GM19193 (cell line): Measurements from ENCODE around the gene LGR6.

Source experiments
- POLR2A ChIP-seq: IDR thresholded peaks from 4 replicates; pipeline ENCODE4 v1.6.1; 2011; ENCODE audit not compliant: insufficient read depth, insufficient read length; ENCODE audit errors: extremely low read depth

LGR6 gene

DNA sequence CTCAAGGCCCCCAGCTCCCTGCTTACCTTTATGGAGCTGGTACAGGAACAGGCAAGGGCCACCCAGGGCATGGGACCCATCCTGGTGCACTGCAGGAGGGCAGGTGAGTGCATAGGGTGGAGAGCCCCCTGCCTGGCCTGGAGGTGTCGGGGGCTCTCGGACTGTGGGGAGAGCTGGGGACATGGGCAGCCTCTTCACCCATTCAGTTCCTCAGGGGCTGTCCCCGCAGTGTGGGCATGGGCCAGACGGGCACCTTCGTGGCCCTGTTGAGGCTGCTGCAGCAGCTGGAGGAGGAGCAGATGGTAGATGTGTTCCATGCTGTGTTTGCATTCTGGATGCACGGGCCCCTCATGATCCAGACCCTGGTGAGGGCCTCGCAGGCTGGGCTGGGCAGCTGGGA, 7.3 kb upstream of the LGR6 start:
- no peak for TF ChIP-seq POLR2A

- no peak for TF ChIP-seq POLR2A
These were observed 6.4 kb upstream of the LGR6 start for GRCh38 chr1:202187041-202187671.

DNA sequence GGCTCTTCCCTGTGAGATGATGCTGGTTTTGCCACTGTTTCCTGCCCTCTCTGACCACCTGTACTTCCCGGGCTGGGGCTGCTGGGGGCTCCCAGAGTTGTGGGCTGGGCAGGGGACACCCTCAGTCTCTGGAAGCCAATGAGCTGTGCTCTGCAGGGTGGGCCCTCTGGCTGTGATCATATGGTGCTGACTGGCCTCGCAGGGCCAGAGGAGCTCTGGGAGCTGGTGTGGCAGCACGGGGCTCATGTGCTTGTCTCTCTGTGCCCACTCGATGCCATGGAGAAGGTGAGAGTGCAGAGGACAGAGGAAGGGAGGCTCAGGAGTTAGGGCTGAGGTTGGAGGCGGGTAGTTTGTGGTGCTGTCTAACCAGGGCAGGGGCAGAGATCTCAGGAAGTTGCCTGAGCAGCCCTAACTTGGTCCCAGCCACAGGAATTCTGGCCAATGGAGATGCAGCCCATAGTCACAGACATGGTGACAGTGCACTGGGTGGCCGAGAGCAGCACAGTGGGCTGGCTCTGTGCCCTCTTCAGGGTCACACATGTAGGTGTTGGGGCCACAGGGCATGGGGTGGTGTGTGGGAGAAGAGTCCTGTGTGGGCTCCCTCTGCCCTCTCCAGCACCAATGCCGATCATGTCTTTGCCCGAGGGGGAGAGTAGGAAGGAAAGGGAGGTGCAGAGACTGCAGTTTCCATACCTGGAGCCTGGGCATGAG, 5.7 kb upstream of the LGR6 start:
- TF ChIP-seq POLR2A = no peak

DNA sequence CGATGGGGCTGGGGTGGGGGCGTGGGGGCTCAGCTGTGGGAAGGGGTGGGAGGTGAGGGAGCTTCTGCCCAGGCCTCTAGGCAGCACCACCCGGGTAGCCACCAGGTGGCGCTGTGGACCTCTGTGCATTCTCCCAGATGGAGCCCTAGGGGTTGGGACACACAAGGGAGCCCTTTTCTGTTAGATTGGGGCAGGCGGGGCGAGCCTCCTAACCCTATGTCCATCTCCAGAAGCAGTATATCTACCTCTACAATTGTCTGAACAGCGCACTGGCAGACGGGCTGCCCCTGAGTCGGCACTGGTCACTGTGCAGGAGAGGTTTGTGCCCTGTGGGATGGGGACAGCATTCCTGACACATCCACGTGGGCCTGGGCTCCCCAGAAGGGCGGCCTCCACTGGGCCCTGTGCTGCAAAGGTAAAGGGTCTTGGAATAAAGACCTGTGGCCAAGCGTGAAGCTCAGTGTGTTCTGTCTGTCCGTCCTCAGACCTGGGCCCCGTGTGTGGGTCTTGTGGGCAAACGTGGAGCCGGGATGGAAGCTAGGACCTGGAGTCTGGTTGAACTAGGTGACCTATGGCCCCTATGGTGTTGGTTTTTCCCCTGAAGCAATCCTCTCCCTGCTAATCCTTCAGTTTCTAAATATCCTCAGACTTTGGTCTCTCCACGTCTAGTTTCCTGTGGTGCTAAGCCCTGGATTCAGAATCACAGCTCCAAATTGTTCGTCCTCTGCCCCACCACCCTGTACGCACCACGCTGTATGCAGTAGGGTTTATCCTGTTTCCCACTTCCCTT, 4.4 kb upstream of the LGR6 start:
- no peak for TF ChIP-seq POLR2A

- no peak for TF ChIP-seq POLR2A
These were observed 3.5 kb upstream of the LGR6 start for GRCh38 chr1:202189918-202190715.

DNA sequence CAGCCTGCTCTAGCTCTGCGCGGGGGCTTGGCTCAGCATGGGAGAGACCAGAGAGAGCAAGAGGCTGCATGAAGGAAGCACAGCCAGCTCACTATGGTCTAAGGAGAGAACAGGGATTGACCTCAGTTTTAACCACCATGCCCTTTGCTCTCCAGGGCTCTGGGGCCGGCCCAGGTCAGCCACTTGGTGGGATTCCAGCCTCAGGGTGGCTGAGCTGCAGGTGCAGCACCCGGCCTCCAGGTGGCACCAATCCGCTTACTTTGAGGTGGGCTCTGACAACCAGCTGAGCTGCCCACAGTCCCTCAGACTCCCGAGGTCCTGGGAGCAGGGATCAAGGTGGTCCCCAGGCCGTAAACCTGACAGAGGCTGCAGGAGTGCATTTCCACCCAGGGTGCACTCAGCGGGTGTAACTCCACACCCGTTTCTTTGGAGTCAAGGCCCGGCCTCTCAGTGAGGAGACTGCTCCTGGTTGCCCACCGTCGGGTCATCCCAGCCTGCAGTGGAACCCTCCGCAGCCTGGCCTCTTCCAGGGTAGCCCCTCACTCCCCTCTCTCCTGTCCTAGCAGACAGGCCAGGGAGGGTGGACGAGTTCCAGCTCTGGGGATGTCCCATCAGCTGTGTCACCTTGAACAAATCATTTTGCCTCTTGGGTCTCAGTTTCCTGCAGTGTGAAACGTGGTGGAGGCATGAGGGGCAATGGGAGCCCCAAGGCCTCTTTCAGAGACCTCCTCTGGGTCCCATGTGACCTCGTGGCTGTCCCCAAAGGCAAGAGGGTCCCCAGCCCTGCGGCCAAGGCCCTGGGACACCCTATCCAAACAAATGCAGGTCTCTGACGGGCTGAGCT, 607 bp upstream of the LGR6 start:
- no peak for TF ChIP-seq POLR2A

DNA sequence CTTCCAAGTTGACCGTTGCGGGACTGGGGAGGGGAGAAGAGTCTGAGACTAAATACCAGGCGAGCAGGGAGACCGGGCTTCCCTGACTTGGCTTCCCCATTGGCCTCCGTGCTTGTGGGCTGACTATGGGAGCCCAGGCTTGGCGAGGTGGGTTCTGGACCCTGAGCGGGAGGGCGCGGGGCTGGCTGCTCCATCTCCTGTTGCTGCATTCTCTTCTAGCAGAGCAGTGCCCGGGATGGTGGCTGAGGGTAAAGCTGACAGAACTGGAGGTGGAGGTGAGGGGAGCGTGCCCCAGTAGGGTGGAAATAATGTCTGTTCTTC, 689 bp downstream of the LGR6 start:
- TF ChIP-seq POLR2A = no peak

- no peak for TF ChIP-seq POLR2A
These were observed 4.2 kb downstream of the LGR6 start for GRCh38 chr1:202197653-202198365.

GRCh38 chr1:202198366-202198724, 4.7 kb downstream of the LGR6 start:
- TF ChIP-seq POLR2A = no peak

- no peak for TF ChIP-seq POLR2A
These were observed 5.7 kb downstream of the LGR6 start for GRCh38 chr1:202199040-202199889.

GRCh38 chr1:202200112-202200548, 6.5 kb downstream of the LGR6 start:
- TF ChIP-seq POLR2A = no peak

- no peak for TF ChIP-seq POLR2A
These were observed 7.1 kb downstream of the LGR6 start for GRCh38 chr1:202200669-202201068.

GRCh38 chr1:202201266-202201665, 7.7 kb downstream of the LGR6 start:
- TF ChIP-seq POLR2A = no peak

DNA sequence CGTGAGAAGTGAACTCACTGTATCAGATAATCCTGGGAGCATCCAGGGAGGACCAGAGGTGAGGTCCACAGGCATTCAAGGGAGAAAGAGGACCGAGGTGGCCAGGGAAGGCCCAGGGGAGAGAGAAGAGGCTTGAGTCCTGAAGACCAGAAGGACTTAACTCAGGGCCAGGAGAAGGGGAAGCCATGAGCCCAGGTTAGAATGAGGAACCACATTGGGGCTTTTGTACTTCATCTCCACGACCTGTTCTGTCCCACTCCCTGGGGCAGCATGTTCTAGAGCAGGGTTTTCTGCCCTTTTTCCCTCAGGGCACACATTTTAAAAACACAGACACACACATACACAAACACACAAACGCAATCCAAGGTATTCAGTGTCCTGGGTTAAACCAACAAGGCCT, 8.4 kb downstream of the LGR6 start:
- no peak for TF ChIP-seq POLR2A
